Activated T-cell treated with anti-CD3 and anti-CD28 coated beads, Interleukin-2, amount 50 U/mL, for 72 hours (primary cell): Measurements from ENCODE around the gene ARHGEF16. TPM values are rescaled to one million over a fixed set of nuclear protein-coding genes. Genes with fewer than 3 reads are reported as not detected.

ENCODE experiments used
- ATAC-seq, 2 donors: fragments of 150-1000 bp; cut with Tn5 transposase; replicated peaks in 1 of 2; 2 replicates each; pipeline ENCODE4 v1.10.0; 2021; ENCODE audit warnings: moderate library complexity in 2 of 2, mild to moderate bottlenecking in 1 of 2
- DNase-seq, 2 donors: peaks; one replicate each; pipeline ENCODE4 v3.0.0; 2021 to 2022; ENCODE audit warnings: mixed read lengths in 1 of 2
- H3K27ac Mint-ChIP-seq: one replicate; pipeline ENCODE4 v1.8.0; 2022; ENCODE audit warnings: mild to moderate bottlenecking, moderate library complexity, mixed read lengths
- H3K27me3 Mint-ChIP-seq: one replicate; pipeline ENCODE4 v1.8.0; 2022; ENCODE audit warnings: low read depth, mixed read lengths
- H3K36me3 Mint-ChIP-seq, 2 donors: one replicate each; pipeline ENCODE4 v1.8.0; 2022; ENCODE audit warnings: mixed read lengths in 2 of 2, mild to moderate bottlenecking in 1 of 2; ENCODE audit not compliant: insufficient read depth in 2 of 2
- H3K4me1 Mint-ChIP-seq: one replicate; pipeline ENCODE4 v1.8.0; 2022; ENCODE audit warnings: low read depth, mixed read lengths
- H3K4me3 Mint-ChIP-seq, 2 donors: one replicate each; pipeline ENCODE4 v1.8.0; 2022; ENCODE audit warnings: mild to moderate bottlenecking in 2 of 2, mixed read lengths in 2 of 2, moderate library complexity in 2 of 2
- H3K9me3 Mint-ChIP-seq, 2 donors: one replicate each; pipeline ENCODE4 v1.8.0; 2022; ENCODE audit warnings: mixed read lengths in 2 of 2
- total RNA-seq, 2 donors: library from RNA; stranded (reverse); gene quantifications; one replicate each; pipeline ENCODE4 v1.2.3, GENCODE V29; 2022

Gene ARHGEF16
- under 1 TPM in 1 of 2 donors, not detected in 1; 0.14 TPM for total RNA-seq

DNA sequence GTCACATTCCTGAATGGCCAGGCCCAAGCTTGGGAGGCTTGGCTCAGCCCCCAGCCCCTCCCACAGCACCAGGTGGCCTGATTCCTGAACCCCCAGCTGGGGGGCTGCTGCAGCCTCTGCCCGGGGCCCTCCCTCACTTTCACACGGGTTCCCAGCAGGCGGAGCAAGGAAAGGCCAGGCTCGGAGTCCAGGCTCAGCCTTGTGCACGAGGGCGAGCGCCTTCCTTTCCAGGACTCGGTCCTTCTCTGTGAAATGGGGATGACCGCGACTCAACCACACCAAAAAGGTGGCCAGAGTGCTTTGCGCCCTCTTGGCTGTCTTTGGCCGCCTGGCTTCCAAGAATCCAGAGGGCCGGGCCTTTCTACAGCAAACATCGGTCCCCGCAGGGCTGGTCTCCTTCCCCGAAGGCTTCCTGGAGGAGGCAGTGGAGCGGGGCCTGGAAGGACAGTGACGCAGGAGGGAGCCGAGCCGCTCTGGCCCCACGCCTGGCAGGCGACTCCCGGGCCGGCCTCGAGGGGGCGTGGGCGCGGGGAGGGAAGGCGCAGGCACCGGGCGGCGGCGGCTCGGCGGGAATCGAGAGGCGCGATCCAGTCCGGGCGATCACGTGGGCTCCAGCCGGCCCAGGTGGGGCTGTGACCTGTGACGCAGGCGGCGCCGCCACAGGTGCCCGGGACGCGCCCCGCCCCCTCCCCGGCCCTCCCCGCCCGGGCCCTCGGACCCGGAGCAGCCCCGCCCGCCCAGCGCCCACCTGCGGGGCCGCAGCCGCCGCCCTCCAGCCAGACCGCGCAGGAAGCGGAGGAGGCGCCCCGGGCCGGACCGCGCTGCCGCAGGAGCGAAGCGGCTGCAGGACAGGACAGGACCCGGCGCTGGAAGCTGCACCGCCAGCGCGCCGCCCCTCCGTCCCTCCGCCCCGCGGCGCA, at the start of gene ARHGEF16:
TSS of gene ARHGEF16 (plus strand) at position 775 of the 920 bp plus-strand sequence. CDS start 8,420 bp downstream, outside the sequence.
- no peaks in the 10 kb centered on the region for H3K36me3 Mint-ChIP-seq
- no peaks in the 10 kb centered on the region for H3K9me3 Mint-ChIP-seq
- H3K4me1 Mint-ChIP-seq = no peaks in the 10 kb centered on the region
- H3K4me3 Mint-ChIP-seq = peak within 1 kb of the TSS; percentile 55 to 74
- peak; percentile 31 to 39 for DNase-seq
- ATAC-seq = peak; percentile 52 to 55
- no peak within 1 kb of the TSS for H3K27ac Mint-ChIP-seq
- H3K27me3 Mint-ChIP-seq = peaks cover 17% of the 10 kb centered on the region

- ATAC-seq (no peak), DNase-seq (no peak)
- no peaks in the 10 kb centered on the region for H3K4me1 Mint-ChIP-seq
- H3K36me3 Mint-ChIP-seq = no peaks in the 10 kb centered on the region
- H3K27ac Mint-ChIP-seq = no peak overlapping the region
- H3K4me3 Mint-ChIP-seq = no peak overlapping the region
- H3K27me3 Mint-ChIP-seq = no peaks in the 10 kb centered on the region
- no peaks in the 10 kb centered on the region for H3K9me3 Mint-ChIP-seq
Observed at GRCh38 chr1:3404801-3405200, 49.7 kb upstream of the ARHGEF16 start.

GRCh38 chr1:3405491-3405890, 49.0 kb upstream of the ARHGEF16 start:
- Mint-ChIP-seq H3K36me3 (no peaks in the 10 kb centered on the region), H3K4me1 (no peaks in the 10 kb centered on the region), H3K4me3 (no peak overlapping the region), H3K9me3 (no peaks in the 10 kb centered on the region), H3K27me3 (no peaks in the 10 kb centered on the region), H3K27ac (no peak overlapping the region)
- ATAC-seq = no peak
- DNase-seq = no peak

- Mint-ChIP-seq H3K27ac (no peak overlapping the region), H3K4me3 (no peak overlapping the region), H3K36me3 (no peaks in the 10 kb centered on the region), H3K4me1 (no peaks in the 10 kb centered on the region), H3K27me3 (no peaks in the 10 kb centered on the region), H3K9me3 (no peaks in the 10 kb centered on the region)
- ATAC-seq = no peak
- DNase-seq = no peak
Observed at GRCh38 chr1:3405974-3406867, 48.2 kb upstream of the ARHGEF16 start.

DNA sequence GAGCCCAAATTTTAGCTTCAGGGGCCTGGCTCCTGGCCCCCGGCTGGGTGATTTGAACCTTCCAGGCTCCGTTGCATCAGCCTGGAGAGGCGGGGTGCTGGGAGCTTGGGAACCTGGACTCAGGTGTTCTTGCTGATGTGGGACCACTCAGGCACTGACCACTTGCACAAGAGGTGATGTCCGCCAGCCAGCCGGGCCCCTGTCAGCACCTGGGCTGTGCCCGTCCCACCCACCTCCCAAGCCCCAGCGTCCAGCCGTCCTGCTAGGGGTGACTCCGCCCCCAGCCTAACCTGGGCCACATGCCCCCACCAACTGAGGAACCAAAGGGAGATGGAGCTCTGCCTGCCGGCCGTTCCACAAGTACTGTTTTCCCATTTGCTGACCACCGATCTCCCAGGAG, 47.4 kb upstream of the ARHGEF16 start:
- Mint-ChIP-seq H3K4me1 (no peaks in the 10 kb centered on the region), H3K27ac (no peak overlapping the region), H3K9me3 (no peaks in the 10 kb centered on the region), H3K4me3 (no peak overlapping the region), H3K27me3 (no peaks in the 10 kb centered on the region), H3K36me3 (no peaks in the 10 kb centered on the region)
- ATAC-seq (no peak), DNase-seq (no peak)

DNA sequence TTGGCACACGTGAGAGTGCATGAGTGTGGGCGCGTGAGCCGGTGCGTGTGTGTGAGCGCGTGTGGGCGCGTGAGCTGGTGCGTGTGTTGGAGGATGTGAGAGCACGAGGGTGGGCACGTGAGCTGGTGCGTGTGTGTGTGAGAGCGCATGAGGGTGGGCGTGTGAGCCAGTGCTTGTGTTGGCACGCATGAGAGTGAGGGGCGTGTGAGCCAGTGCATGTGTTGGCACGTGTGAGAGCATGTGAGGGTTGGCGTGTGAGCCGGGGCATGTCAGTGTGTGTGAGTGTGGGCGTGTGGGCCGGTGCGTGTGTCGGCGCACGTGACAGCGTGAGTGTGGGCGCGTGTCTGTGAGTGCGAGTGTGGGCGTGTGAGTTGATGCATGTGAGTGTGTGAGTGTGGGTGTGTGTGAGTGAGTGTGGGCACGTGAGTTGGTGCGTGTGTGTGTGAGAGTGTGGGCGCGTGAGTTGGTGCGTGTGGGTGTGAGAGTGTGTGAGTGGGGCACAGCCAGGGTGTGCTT, 45.7 kb upstream of the ARHGEF16 start:
- Mint-ChIP-seq H3K27me3 (no peaks in the 10 kb centered on the region), H3K4me3 (no peak overlapping the region), H3K4me1 (no peaks in the 10 kb centered on the region), H3K36me3 (no peaks in the 10 kb centered on the region), H3K9me3 (no peaks in the 10 kb centered on the region), H3K27ac (no peak overlapping the region)
- DNase-seq (no peak), ATAC-seq (no peak)

- H3K36me3 Mint-ChIP-seq = no peaks in the 10 kb centered on the region
- no peak overlapping the region for H3K27ac Mint-ChIP-seq
- no peak overlapping the region for H3K4me3 Mint-ChIP-seq
- no peak for DNase-seq
- no peaks in the 10 kb centered on the region for H3K4me1 Mint-ChIP-seq
- no peaks in the 10 kb centered on the region for H3K27me3 Mint-ChIP-seq
- H3K9me3 Mint-ChIP-seq = no peaks in the 10 kb centered on the region
- ATAC-seq = no peak
Observed at GRCh38 chr1:3409366-3410141, 44.9 kb upstream of the ARHGEF16 start.

- no peak for DNase-seq
- Mint-ChIP-seq H3K9me3 (no peaks in the 10 kb centered on the region), H3K27me3 (no peaks in the 10 kb centered on the region), H3K4me1 (no peaks in the 10 kb centered on the region), H3K4me3 (no peak overlapping the region), H3K27ac (no peak overlapping the region), H3K36me3 (no peaks in the 10 kb centered on the region)
- ATAC-seq = no peak
Observed at GRCh38 chr1:3410142-3410925, 44.1 kb upstream of the ARHGEF16 start.

DNA sequence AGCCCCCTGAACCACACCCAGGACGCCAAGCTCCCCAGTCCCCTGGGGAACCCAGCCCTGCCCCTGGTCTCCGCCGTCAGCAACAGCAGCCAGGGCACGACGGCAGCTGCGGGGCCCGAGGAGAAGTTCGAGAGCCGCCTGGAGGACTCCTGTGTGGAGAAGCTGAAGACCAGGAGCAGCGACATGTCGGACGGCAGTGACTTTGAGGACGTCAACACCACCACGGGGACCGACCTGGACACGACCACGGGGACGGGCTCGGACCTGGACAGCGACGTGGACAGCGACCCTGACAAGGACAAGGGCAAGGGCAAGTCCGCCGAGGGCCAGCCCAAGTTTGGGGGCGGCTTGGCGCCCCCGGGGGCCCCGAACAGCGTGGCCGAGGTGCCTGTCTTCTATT, 42.7 kb upstream of the ARHGEF16 start:
- ATAC-seq (no peak), DNase-seq (no peak)
- Mint-ChIP-seq H3K9me3 (no peaks in the 10 kb centered on the region), H3K4me3 (no peak overlapping the region), H3K36me3 (no peaks in the 10 kb centered on the region), H3K27ac (no peak overlapping the region), H3K4me1 (no peaks in the 10 kb centered on the region), H3K27me3 (no peaks in the 10 kb centered on the region)

GRCh38 chr1:3412376-3412775, 42.1 kb upstream of the ARHGEF16 start:
- no peaks in the 10 kb centered on the region for H3K36me3 Mint-ChIP-seq
- no peaks in the 10 kb centered on the region for H3K9me3 Mint-ChIP-seq
- H3K27ac Mint-ChIP-seq = no peak overlapping the region
- H3K4me3 Mint-ChIP-seq = no peak overlapping the region
- DNase-seq (no peak), ATAC-seq (no peak)
- no peaks in the 10 kb centered on the region for H3K27me3 Mint-ChIP-seq
- no peaks in the 10 kb centered on the region for H3K4me1 Mint-ChIP-seq

DNA sequence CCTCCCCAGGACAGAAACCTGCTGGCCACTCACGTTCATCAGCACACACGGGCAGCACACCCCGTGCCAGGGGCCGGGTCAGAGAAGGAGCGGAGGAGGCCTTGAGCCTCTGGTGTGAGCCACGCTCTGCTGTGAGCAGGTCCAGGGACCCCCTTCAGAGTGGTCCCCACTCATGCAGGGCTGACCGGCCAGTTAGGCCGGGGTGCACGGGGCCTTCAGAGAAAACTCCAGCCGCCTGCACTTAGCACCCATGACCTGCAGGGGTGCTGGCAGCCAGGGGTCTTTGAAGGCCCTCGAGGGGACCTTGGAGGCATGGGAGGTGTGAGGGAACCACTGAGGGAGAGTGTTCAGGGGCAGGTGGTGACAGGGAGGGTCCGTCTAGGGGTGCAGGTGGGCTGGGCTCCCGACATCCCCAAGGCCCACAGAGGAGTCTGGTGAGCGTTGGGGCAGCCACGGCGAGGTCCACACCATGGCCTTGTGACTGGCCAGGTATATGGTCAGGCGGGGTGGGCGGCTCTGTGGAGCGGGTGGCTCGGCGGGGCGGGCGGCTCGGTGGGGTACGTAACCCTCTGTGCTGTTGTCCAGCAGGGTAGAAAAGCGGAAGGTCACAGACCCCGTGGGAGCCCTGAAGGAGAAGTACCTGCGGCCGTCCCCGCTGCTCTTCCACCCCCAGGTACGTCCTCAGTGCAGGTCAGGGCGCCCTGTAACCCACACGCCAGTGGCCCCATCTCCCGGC, 40.3 kb upstream of the ARHGEF16 start:
- H3K9me3 Mint-ChIP-seq = no peaks in the 10 kb centered on the region
- no peak overlapping the region for H3K27ac Mint-ChIP-seq
- no peaks in the 10 kb centered on the region for H3K27me3 Mint-ChIP-seq
- H3K36me3 Mint-ChIP-seq = no peaks in the 10 kb centered on the region
- DNase-seq = no peak
- H3K4me3 Mint-ChIP-seq = no peak overlapping the region
- no peak for ATAC-seq
- no peaks in the 10 kb centered on the region for H3K4me1 Mint-ChIP-seq
